SK-N-MC (cell line): Measurements from ENCODE around the gene LDAH.

Experiments
- EZH2 ChIP-seq: fragments of 200-600 bp; sonication (generic); IDR thresholded peaks from one replicate; pipeline ENCODE4 v1.6.1; 2017; ENCODE audit warnings: antibody characterized with exemption
- FOXP2 ChIP-seq: optimal IDR thresholded peaks from 2 replicates; pipeline ENCODE3; 2011; ENCODE audit warnings: mild to moderate bottlenecking, moderate library complexity; ENCODE audit not compliant: insufficient read depth; ENCODE audit errors: extremely low read length, control extremely low read depth

GRCh38 chr2:20852139-20852538 lies 29.2 kb upstream of the LDAH start:
- no peak for TF ChIP-seq FOXP2
- TF ChIP-seq EZH2, result no peak
